Gastroesophageal sphincter (tissue), 3 donors: ENCODE measurements around the gene HLCS.

ENCODE experiments used
- EP300 ChIP-seq: sonication (generic); formaldehyde crosslinking; IDR thresholded peaks from one replicate; pipeline ENCODE4 v1.6.1; 2017; ENCODE audit warnings: antibody characterized with exemption, mild to moderate bottlenecking
- POLR2A ChIP-seq, 2 donors: fragments of 450-650 bp; IDR thresholded peaks; one replicate each; pipeline ENCODE4 v1.6.1; 2017; ENCODE audit warnings: antibody characterized with exemption in 2 of 2, mild to moderate bottlenecking in 2 of 2, moderate library complexity in 1 of 2
- POLR2AphosphoS5 ChIP-seq: sonication (generic); formaldehyde crosslinking; IDR thresholded peaks from one replicate; pipeline ENCODE4 v1.6.1; 2017; ENCODE audit warnings: antibody characterized with exemption
- TF ChIP-seq, protein P1 (sequence below), 4 experiments: fragments of 200-600 bp in 2 of 4; fragments of 450-650 bp in 2 of 4; sonication (generic) in 1 of 4; IDR thresholded peaks; one replicate each; pipeline ENCODE4 v1.5.1; 2017 to 2019; ENCODE audit warnings: antibody characterized with exemption in 4 of 4, mild to moderate bottlenecking in 2 of 4, moderate library complexity in 2 of 4

DNA sequence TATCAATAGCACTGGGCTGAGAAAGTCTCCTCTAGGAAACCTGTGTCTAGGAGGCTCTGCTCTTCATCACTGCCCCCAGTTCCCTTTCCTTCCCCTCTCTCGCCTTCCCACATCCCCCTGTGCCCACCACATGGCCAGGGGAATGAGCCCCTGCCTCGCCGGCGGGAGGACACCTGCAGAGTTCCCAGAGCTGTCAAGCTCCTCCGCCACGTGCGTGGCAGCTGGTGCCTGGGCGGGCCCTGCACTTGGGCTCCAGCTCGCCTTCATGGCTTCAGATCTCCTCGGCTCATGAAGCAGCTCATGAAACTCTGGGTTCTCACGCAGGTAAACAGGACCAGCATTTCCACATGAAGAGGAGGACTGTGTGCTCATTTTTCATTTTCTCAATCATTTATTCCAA is 204.8 kb downstream of the HLCS start:
- TF ChIP-seq, protein P1, sequence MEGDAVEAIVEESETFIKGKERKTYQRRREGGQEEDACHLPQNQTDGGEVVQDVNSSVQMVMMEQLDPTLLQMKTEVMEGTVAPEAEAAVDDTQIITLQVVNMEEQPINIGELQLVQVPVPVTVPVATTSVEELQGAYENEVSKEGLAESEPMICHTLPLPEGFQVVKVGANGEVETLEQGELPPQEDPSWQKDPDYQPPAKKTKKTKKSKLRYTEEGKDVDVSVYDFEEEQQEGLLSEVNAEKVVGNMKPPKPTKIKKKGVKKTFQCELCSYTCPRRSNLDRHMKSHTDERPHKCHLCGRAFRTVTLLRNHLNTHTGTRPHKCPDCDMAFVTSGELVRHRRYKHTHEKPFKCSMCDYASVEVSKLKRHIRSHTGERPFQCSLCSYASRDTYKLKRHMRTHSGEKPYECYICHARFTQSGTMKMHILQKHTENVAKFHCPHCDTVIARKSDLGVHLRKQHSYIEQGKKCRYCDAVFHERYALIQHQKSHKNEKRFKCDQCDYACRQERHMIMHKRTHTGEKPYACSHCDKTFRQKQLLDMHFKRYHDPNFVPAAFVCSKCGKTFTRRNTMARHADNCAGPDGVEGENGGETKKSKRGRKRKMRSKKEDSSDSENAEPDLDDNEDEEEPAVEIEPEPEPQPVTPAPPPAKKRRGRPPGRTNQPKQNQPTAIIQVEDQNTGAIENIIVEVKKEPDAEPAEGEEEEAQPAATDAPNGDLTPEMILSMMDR (IDR thresholded peaks at IDR 0.05): no peak
- TF ChIP-seq POLR2A (IDR thresholded peaks at IDR 0.05) (no peak), EP300 (no peak), POLR2AphosphoS5 (no peak)
